ENCODE measurements around the gene UBE2E1.

- TF ChIP-seq MXI1 (IDR thresholded peaks at IDR 0.05; ENCODE audit: borderline replicate concordance, low read depth, low read length) (no peak), CTCF (conservative IDR thresholded peaks at IDR 0.05; ENCODE audit: low read depth, low read length) (no peak), CEBPB (IDR thresholded peaks at IDR 0.05; ENCODE audit: low read depth, low read length) (no peak), POLR2A (IDR thresholded peaks at IDR 0.05; ENCODE audit: low read depth, low read length) (no peak), SMC3 (IDR thresholded peaks at IDR 0.05; ENCODE audit: low read depth, low read length) (no peak), USF2 (IDR thresholded peaks at IDR 0.05; ENCODE audit: low read depth, low read length) (no peak), RFX5 (IDR thresholded peaks at IDR 0.05; ENCODE audit: low read depth, low read length) (no peak), MAFK (IDR thresholded peaks at IDR 0.05; ENCODE audit: low read depth, low read length) (no peak), MAZ (IDR thresholded peaks at IDR 0.05; ENCODE audit: borderline replicate concordance, low read depth, low read length) (no peak), RAD21 (IDR thresholded peaks at IDR 0.05; ENCODE audit: low read length) (no peak), BHLHE40 (IDR thresholded peaks at IDR 0.05; ENCODE audit: low read depth, low read length) (no peak), FOS (IDR thresholded peaks at IDR 0.05; ENCODE audit: low read depth, low read length) (no peak)
Observed at GRCh38 chr3:23779841-23780240, 25.9 kb upstream of the UBE2E1 start.
